Urothelium cell line (cell line): ENCODE results near the gene UBXN7.
"Not testable (repeated sequence)": the region's sequence is repeated elsewhere in the genome, so short reads cannot be mapped to it uniquely, and the experiment has no call there.

ENCODE experiments used
- DNase-seq: peaks from one replicate; pipeline ENCODE4 v3.0.0; 2011; ENCODE audit warnings: low spot score, mixed read lengths
- FAIRE-seq: peaks from 2 replicates; lab custom pipeline; 2011; peaks lifted over from hg19 to GRCh38; lab: Jason Lieb, UNC

Gene UBXN7

DNA sequence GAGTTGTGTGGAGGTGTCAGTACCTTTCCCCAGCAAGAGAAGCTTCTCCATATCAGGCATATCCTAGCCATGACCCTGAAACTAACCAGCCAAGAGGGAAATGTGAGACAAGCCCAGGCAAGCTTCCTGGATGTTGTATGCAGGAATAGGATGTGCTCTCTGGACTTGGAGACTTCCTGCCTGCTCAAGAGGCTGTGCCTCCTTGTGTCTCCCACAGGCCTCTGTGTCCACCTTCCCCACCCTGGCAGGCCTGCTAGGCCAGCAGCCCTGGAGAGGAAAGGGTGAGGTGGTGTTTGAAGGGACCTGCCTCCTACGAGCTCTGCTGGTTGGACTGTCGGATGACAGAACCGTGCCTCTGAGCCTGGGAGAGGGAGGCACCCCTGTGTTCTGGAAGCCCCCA, 112.1 kb downstream of the UBXN7 start:
- no peak for FAIRE-seq
- no peak for DNase-seq

DNA sequence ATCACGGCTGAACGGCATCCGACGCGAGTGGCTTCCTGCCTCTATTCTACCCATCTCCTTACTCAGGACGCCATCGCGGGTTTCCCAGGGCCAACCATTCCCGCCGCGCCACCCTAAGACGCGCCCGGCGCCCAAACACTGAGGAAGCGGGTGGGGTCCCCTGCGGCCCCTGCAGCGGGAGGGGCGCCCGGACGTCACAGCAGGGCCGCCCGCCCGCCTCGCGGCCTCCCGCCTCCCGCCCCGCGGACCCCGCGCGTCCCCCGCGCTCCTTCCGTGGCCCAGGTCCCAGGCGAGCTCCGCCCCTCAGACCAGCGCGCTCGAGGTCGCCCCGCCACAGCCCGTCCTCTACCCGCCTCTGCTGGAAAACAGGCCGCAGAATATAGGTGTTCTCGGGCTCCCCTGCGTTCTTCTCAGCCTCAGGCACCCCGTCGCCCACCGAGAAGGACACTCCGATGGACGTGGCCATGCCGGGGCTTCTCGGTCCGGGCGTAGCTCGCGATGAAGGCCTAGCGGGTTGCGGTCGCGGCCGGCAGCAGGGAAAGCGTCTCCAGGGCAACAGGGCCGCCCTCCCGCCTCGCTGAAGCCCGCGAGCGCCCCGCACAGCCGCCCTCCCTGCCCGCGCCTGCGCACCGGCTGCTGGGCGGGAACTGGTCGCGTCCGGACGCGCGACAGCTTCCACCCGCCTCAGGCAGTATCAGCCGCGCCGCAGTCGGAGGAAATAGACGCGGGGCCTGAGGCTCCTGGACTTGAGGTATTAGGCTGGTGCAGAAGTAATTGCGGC, 114.3 kb downstream of the UBXN7 start, which contains the start of gene DYNLT2B:
Gene DYNLT2B, minus strand, starts transcription at position 554 of the 781 bp plus-strand sequence. Its CDS starts 88 bp downstream, at position 466.
- DNase-seq (peak; percentile 95), FAIRE-seq (no peak)

DNA sequence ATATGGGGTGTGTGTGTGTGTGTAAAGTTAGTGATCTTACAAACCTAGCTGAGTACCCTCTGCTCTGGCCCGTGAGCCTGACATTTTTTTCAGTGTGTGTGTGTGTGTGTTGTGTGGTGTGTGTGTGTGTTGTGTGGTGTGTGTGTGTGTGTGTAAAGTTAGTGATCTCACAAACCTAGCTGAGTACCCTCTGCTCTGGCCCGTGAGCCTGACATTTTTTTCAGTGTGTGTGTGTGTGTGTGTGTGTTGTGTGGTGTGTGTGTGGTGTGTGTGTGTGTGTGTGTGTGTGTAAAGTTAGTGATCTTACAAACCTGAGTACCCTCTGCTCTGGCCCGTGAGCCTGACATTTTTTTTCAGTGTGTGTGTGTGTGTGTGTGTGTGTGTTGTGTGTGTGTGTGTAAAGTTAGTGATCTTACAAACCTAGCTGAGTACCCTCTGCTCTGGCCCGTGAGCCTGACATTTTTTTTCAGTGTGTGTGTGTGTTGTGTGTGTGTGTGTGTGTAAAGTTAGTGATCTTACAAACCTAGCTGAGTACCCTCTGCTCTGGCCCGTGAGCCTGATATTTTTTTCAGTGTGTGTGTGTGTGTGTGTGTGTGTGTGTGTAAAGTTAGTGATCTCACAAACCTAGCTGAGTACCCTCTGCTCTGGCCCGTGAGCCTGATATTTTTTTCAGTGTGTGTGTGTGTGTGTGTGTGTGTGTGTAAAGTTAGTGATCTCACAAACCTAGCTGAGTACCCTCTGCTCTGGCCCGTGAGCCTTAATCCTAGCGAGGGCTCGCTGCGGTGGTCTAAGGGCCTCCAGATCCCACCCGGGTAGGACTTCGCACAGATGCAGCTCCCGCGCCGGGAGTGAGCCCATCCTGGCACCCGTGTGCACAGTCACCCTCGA, 115.2 kb downstream of the UBXN7 start:
- DNase-seq, FAIRE-seq: not testable (repeated sequence)

DNA sequence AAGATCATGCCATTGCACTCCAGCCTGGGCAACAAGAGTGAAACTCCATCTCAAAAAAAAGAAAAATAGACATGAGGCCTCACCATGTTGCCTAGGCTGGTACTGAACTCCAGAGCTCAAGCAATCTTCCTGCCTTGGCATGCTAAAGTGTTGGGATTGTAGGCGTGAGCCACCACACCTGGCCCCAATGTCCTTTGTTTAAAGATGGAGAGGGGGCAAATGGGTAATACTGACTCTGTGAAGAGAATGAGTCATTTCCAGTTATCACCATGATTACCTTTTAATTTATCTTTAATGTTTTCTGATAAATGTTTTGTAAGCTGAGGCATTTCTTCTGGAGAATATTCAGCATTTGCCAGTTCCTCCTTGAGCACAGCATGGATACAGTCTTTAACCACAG, 116.4 kb downstream of the UBXN7 start:
- FAIRE-seq: no peak
- DNase-seq: no peak

DNA sequence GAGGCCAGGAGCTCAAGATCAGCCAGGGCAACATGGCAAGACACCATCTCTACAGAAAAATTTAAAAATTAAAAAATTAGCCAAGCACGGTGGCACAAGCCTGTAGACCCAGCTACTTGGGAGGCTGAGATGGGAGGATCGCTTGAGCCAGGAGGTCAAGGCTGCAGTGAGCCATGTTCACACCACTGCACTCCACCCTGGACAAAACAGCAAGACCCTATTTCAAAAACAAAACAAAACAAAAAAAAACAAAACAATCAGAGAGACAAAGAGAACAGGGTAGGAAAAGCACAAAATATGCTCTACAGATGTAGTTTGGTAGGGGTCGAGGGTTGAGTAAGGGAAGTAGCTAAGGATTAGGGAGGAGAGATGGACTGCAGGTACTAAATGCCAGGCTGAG, 117.6 kb downstream of the UBXN7 start:
- DNase-seq: no peak
- FAIRE-seq: no peak

DNA sequence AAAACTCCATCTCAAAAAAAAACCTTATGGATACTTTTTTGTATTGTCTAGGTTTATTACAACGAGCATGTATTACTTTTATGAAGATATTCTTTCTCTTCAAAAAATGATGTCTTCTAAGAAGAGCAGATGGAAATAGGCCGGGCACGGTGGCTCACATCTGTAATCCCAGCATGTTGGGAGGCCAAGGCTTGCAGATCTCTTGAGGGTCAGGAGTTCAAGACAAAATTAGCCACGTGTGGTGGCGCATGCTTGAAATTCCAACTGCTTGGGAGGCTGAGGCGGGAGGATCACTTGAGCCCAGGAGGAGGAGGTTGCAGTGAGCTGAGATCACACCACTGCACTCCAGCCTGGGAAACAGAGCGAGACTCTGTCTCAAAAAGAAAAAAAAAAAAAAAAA, 118.1 kb downstream of the UBXN7 start:
- not testable (repeated sequence) for FAIRE-seq, DNase-seq

DNA sequence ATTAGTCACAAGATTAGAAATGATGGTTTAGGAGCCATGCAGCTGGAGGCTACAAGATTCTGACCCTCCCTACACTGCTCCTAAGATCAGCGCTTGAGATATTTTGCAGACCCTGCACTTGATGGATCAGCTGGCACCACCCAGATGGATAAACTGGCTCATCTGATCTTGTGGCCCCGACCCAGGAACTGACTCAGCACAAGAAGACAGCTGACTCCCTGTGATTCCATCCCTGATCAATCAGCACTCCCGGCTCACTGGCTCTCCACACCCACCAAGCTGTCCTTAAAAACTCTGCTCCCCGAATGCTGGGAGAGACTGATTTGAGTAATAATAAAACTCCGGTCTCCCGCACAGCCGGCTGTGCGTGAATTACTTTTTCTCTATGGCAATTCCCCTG, 129.3 kb downstream of the UBXN7 start:
- not testable (repeated sequence) for FAIRE-seq, DNase-seq

DNA sequence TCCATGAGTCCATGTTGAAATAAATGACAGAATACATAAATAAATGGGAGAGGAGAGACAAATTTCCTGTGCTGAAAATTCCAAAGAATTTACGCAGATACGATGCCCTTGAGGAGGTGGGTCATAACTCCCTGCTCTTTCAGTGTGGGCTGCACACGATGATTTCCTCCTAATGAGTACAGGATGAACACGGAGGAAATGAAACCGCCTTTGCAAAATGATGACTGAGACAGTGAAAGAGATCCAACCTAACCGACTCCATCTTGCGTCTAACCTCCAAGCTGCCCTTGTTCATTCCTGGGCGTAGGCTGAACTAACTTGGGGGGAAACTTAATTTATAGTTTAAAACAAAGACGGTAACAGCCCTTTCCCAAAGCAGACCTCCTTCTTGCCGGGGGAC, 129.7 kb downstream of the UBXN7 start:
- not testable (repeated sequence) for DNase-seq, FAIRE-seq

DNA sequence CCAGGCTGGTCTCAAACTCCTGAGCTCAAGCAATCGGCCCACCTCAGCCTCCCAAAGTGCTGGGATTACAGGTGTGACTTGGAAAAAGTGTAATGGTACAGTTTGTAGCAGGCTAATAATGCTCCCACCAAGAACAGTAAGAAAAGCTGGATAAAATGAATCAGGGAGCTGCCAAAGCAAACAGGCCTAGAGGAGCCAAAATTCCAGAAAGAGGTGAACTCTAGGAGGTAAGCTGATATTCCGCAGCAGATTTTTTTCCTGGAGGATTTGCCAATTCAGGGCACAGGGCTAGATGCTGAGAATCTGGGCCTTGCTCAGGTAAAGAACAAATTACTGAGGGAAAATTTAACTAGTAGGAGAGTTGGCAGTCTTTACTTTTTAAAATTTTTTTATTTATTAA, 133.7 kb downstream of the UBXN7 start:
- FAIRE-seq (no peak), DNase-seq (no peak)
